ENCODE measurements around the gene GSTO1. TPM values are rescaled to one million over a fixed set of nuclear protein-coding genes. Genes with fewer than 3 reads are reported as not detected.

The GSTO1 gene
- 137 and 315 TPM in 2 replicates for total RNA-seq

GRCh38 chr10:104254493-104255310, at the start of gene GSTO1:
Gene GSTO1, plus strand, starts transcription at chr10:104254892. Its CDS starts 37 bp downstream, at chr10:104254929.

DNA sequence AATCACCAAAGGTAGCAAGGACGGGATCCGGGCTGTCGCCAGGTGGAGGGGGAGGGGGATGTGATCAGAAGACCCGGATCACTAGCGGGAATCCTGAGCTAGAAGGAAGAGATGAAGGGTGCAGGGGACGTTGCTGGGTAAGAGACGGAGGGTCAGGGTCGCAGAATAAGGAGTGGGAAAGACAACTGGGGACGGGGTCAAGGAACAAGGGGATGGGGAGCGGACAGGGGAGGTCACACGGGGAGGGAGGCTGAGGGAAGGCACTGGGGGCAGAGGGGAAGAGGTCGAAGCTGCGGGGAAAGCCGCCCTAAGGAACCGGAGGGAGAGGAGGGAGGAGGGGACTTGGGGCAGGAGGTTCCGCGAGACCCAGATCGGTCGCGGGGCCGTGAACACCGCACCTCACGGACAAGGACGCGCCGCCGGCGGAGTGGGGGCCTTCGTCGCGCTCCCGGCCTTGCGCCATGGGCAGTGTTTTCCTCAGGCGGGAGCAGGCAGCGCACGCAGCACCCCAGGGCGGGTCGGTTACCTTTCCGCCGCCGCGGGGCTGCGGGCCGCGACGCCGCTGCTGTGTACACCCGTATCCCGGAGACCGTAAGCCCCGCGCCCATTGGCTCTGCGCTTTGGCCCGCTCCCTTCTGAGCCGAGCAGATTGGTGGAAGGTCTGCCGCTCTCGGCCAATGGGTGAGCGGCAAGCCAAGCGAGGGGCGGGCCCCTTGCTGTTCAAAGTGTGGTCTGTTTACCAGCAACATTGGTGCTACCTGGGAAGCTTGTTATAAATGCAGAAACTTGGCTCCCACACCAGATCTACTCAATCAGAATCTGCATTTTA, 22.7 kb upstream of the GSTO1 start, which contains the start of gene CFAP43:
Gene CFAP43, minus strand, starts transcription at position 581 of the 829 bp plus-strand sequence. Its CDS starts 118 bp downstream, at position 463.

DNA sequence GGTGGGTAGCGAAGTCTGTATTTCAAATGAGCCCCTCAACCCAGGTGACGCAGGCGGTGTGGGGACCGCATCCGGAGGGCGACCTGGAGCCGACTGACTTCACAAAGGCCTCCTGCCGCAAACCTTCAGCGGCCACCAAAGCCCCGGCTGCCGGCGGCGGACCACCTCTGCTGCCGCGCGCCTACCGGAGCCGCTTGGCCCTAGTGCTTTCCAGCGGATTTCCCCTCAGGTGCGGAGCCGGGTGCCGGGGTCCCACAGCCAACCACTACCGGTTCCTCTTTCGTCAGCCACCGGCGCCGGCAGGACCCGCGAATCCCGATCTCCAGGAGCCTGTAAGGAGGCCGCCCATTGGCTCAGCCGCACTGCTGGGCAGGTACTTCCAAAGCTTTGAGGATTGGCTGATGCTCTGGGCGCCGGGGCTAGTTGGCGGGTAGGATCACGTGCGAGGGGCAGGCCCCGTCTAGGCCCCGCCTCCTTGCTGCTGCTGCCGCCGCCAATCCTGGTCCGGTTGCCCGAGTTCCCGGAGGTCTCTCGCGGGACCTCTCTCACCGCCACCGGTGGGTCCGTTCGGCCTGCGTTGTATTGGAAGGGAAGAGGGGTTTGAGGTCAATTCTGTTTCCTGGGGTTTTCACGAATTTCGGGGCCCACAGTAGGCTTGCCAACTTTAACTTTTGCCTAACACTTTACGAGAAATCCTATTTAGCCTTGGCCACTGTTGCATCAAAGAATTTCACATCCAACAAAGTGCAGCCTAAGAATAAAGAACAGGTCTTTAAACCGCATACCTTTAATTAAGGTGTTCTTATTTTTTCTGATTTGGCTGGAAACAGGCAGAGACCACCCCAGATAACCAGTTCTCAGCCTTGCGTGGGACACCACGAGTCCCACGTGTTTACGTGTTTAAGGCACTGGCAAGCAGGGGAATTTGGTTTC, 14.3 kb downstream of the GSTO1 start, which contains the start of gene GSTO2:
Gene GSTO2, plus strand, starts transcription at position 472 of the 933 bp plus-strand sequence. CDS start 5,732 bp downstream, outside the sequence.

Other genes with a start within 250 kb of the GSTO1 start
- gene COL17A1, start 169.0 kb upstream of the GSTO1 start, total RNA-seq = under 0.01 and 1.6 TPM in 2 replicates
- gene SFR1, start 132.7 kb upstream of the GSTO1 start, total RNA-seq = 5.5 and 16.9 TPM in 2 replicates
- gene CFAP43, start 22.5 kb upstream of the GSTO1 start, total RNA-seq = 0.15 and 0.33 TPM in 2 replicates
- 3.8 and 7.9 TPM in 2 replicates for gene GSTO2, start 14.3 kb downstream of the GSTO1 start, total RNA-seq
- 9.6 and 15.2 TPM in 2 replicates for gene ITPRIP, start 83.6 kb downstream of the GSTO1 start, total RNA-seq
- gene CFAP58, start 98.9 kb downstream of the GSTO1 start, total RNA-seq = 0.58 and 0.83 TPM in 2 replicates

All from smooth muscle cell of trachea (primary cell).